ENCODE data around the gene TNFRSF8.

DNA sequence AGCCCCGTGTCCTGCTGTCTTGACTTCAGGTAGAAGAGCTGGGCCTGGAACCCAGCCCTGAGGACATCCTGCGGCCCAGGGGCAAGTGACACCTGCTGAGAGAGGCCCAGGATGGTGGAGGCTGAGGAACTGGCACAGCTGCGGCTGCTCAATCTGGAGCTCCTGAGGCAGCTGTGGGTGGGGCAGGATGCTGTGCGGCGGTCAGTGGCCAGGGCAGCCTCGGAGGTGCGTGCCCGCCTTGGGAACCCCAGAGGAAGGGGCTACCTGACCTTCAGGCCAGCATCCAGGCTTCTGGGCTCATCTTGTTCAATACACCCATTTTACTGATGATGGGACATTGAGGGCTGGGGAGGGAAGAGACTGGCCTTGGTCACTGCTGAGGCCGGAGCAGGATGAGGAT is 41.5 kb upstream of the TNFRSF8 start:
- no peak for TF ChIP-seq POLR2A (IDR thresholded peaks at IDR 0.05)
- TF ChIP-seq, protein P1, sequence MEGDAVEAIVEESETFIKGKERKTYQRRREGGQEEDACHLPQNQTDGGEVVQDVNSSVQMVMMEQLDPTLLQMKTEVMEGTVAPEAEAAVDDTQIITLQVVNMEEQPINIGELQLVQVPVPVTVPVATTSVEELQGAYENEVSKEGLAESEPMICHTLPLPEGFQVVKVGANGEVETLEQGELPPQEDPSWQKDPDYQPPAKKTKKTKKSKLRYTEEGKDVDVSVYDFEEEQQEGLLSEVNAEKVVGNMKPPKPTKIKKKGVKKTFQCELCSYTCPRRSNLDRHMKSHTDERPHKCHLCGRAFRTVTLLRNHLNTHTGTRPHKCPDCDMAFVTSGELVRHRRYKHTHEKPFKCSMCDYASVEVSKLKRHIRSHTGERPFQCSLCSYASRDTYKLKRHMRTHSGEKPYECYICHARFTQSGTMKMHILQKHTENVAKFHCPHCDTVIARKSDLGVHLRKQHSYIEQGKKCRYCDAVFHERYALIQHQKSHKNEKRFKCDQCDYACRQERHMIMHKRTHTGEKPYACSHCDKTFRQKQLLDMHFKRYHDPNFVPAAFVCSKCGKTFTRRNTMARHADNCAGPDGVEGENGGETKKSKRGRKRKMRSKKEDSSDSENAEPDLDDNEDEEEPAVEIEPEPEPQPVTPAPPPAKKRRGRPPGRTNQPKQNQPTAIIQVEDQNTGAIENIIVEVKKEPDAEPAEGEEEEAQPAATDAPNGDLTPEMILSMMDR (IDR thresholded peaks at IDR 0.05): no peak

Measured in adrenal gland (tissue), 5 donors.